Progenitor cell of endocrine pancreas (in vitro differentiated cells): ENCODE data around the gene RTN4RL2. TPM values are rescaled to one million over a fixed set of nuclear protein-coding genes. Genes with fewer than 3 reads are reported as not detected.
A peak's percentile ranks its signal among the peaks of the same experiment; 100 is the strongest.

Experiments
- DNase-seq: peaks from one replicate; pipeline ENCODE4 v3.0.0; 2021; ENCODE audit warnings: low spot score; ENCODE audit not compliant: unreplicated experiment
- H3K27ac Mint-ChIP-seq: 2 replicates; pipeline ENCODE4 v1.8.0; 2021; ENCODE audit warnings: mild to moderate bottlenecking, moderate library complexity, mixed read lengths
- H3K27me3 Mint-ChIP-seq: 2 replicates; pipeline ENCODE4 v1.8.0; 2021; ENCODE audit warnings: mixed read lengths
- H3K36me3 Mint-ChIP-seq: 2 replicates; pipeline ENCODE4 v1.8.0; 2022; ENCODE audit warnings: mixed read lengths; ENCODE audit not compliant: insufficient read depth
- H3K4me1 Mint-ChIP-seq: 2 replicates; pipeline ENCODE4 v1.8.0; 2021; ENCODE audit warnings: low read depth, mixed read lengths
- H3K4me3 Mint-ChIP-seq: 2 replicates; pipeline ENCODE4 v1.8.0; 2021; ENCODE audit warnings: low read depth, mild to moderate bottlenecking, moderate library complexity, mixed read lengths
- H3K9me3 Mint-ChIP-seq: 2 replicates; pipeline ENCODE4 v1.8.0; 2021; ENCODE audit warnings: low read depth, mixed read lengths
- total RNA-seq: library from RNA; stranded (reverse); gene quantifications from 2 replicates; pipeline ENCODE4 v1.2.1, GENCODE V29; 2021
- TF ChIP-seq, protein P1 (sequence below): fragments of 200-600 bp; sonication (generic); IDR thresholded peaks from one replicate; pipeline ENCODE4 v1.5.0; 2021; ENCODE audit warnings: antibody characterized with exemption, mild to moderate bottlenecking; ENCODE audit not compliant: unreplicated experiment

Gene RTN4RL2
- total RNA-seq, 1 donor from 2014 or later, result 1.9 TPM

DNA sequence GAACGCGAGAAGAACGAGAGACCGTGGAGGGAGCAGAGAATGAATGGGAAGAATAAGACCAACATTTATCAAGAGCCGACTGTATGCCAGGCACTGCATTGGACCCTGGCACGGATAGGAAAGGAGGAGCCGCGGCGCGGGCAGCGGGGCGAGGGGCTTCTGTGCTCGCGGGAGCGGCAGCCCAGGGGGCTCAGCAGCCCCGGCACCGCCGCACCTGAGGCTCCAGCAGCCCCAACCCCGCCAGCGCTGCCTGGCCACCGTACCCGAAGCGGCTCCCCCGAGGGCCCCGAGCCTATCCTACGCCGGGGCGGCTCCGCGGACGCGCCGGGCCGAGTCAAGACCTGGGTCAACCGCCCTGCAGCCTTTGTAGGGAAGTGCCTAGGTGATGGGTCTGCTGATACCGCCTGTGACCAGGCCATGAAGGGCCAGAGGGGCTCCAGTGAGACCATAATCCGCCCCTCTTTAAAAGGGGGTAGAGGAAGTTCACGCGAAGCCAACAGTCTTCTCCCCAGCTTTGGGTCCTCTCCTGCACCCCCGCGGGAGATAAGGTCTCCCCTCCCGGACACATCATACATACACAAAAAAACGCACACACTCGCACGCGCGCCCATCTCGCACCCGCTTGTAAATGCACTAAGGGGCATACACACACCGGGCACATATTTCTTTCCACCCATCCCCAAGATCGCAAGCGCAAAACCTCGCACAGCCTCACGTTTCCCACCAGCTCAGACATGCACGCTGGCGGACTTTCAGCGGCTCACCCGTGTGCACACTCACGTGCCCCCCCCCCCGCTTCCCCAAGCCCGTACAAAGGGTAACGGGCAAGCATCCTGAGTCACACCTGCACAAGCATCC lies 935 bp upstream of the RTN4RL2 start:
- Mint-ChIP-seq H3K4me1 (peaks cover 15% of the 10 kb centered on the region), H3K36me3 (peaks cover 1% of the 10 kb centered on the region), H3K27ac (peak overlapping the region; percentile 16), H3K27me3 (peaks cover 58% of the 10 kb centered on the region), H3K4me3 (peak overlapping the region; percentile 75), H3K9me3 (no peaks in the 10 kb centered on the region)
- DNase-seq, result no peak
- TF ChIP-seq, protein P1, sequence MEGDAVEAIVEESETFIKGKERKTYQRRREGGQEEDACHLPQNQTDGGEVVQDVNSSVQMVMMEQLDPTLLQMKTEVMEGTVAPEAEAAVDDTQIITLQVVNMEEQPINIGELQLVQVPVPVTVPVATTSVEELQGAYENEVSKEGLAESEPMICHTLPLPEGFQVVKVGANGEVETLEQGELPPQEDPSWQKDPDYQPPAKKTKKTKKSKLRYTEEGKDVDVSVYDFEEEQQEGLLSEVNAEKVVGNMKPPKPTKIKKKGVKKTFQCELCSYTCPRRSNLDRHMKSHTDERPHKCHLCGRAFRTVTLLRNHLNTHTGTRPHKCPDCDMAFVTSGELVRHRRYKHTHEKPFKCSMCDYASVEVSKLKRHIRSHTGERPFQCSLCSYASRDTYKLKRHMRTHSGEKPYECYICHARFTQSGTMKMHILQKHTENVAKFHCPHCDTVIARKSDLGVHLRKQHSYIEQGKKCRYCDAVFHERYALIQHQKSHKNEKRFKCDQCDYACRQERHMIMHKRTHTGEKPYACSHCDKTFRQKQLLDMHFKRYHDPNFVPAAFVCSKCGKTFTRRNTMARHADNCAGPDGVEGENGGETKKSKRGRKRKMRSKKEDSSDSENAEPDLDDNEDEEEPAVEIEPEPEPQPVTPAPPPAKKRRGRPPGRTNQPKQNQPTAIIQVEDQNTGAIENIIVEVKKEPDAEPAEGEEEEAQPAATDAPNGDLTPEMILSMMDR, result no peak

DNA sequence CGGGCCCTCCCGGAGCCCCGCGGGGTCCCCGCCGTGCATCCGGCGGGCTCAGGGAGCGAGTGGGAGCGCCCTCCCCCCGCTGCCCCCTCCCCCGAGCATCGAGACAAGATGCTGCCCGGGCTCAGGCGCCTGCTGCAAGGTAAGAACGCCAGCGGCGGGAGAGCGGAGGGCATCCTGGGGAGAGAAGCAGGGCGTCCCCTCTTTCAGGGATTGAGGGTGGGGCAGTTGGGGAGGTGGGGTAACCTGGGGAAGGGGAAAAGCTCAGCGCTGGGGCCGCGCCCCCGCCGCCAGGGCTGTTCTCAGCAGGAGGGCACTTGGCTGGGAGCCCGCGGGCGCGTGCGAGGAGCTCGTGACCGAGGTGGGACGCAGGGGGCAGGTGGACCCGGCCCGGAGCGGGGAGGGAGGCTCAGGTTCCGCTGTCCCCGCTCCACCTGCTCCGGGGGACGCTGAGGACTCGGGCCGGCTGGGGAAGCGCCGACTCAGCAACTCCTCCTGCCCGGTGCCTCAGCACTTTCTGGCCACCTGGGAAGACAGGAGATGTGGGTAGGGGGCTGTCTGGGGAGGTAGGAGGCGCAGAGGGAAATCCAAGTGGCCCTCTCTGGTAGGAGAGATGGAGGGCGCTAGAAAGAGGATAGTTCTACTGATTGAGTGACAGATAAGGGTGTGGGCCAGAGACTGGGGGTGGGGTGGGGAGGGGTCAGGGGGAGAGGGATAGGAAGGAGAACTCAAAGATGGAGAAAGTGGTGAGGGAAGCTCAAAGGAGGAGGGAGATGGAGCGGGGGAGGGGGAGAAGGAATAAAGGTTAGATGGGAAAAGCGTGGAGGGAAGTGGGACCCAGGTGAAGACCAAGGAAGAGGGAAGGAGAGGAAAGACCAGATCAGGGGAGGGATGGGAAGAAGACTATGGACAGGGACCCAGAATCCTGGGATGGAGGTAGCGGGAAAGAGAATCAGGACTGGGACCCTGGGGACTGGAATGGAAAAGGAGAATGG lies 726 bp downstream of the RTN4RL2 start:
- peaks cover 15% of the 10 kb centered on the region for H3K4me1 Mint-ChIP-seq
- no peak for DNase-seq

DNA sequence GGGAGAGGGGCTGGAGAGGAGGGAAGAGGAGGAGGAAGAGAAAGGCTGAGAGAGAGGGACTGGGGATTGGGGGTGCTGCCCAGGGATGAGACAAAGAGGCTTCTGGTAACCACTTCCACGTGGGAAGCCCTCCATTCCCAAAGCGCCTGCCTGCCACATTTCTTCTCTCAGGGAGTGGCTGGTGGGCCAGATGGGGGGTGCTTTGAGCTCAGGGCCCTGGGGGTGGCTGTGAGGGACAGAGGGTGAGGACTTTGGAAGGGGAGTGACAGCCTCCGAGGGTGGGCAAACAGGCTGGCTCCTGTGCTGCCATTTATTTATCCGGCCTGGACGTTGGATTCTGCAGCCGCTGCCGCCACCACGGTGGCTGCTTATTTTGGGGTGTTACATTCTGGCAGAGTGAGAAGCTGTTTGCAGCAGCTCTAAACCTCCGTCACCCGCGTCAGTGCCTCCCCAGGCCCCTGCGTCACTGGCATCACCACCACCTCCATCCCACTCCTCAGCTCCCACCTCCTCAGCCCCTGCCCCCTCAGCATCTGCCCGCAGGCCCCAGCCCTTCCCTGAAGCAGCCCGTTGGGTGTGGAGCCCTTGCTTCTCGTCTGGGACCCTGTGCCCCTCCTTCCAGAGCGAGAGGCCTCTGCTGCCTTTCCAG lies 1.6 kb downstream of the RTN4RL2 start:
- DNase-seq, result no peak
- H3K4me1 Mint-ChIP-seq, result peaks cover 15% of the 10 kb centered on the region
- TF ChIP-seq, protein P1, result no peak
- H3K9me3 Mint-ChIP-seq, result no peaks in the 10 kb centered on the region
- no peak overlapping the region for H3K27ac Mint-ChIP-seq
- H3K27me3 Mint-ChIP-seq, result peaks cover 68% of the 10 kb centered on the region
- peaks cover 1% of the 10 kb centered on the region for H3K36me3 Mint-ChIP-seq
- H3K4me3 Mint-ChIP-seq, result peak overlapping the region; percentile 28

More for the DNA sequence above, 726 bp downstream of the RTN4RL2 start:
- TF ChIP-seq, protein P1, result no peak
- Mint-ChIP-seq H3K27ac (no peak overlapping the region), H3K4me3 (peak overlapping the region; percentile 28), H3K36me3 (peaks cover 1% of the 10 kb centered on the region), H3K9me3 (no peaks in the 10 kb centered on the region), H3K27me3 (peaks cover 68% of the 10 kb centered on the region)

DNA sequence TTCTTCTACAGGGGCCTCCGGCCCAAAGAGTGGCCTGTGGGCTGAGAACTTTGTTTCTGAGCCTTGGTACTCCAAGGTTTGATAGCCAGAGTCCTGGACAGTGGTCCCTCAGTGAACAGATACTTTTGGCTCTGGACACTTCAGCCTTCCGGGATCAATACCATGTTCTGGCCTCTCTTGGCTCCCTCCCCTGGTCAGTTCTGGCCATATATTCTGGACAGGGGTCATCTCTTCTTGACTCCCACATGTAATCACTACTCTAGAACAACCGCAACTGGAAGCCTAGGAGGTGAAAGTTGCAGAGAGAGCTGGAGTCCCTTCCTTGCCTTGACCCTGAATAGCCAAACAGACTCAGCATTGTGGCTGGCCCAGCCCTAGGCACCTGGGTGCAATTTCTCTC lies 2.3 kb downstream of the RTN4RL2 start:
- Mint-ChIP-seq H3K4me3 (peak overlapping the region; percentile 24), H3K27ac (no peak overlapping the region), H3K9me3 (no peaks in the 10 kb centered on the region), H3K36me3 (peaks cover 1% of the 10 kb centered on the region), H3K27me3 (peaks cover 66% of the 10 kb centered on the region), H3K4me1 (peaks cover 13% of the 10 kb centered on the region)
- TF ChIP-seq, protein P1, result no peak
- no peak for DNase-seq
